SK-N-MC (cell line): Measurements from ENCODE around the gene KLHDC3.
"Not testable (repeated sequence)": the region's sequence is repeated elsewhere in the genome, so short reads cannot be mapped to it uniquely, and the experiment has no call there.

Source experiments
- DNase-seq: peaks from one replicate; pipeline ENCODE4 v3.0.0-alpha.2; 2011; ENCODE audit warnings: low read depth, low spot score
- H3K27ac ChIP-seq: fragments of 200-600 bp; sonication (generic); 2 replicates; pipeline ENCODE4 v1.5.1; 2016; ENCODE audit warnings: mixed run types
- H3K36me3 ChIP-seq: fragments of 200-600 bp; sonication (generic); 2 replicates; pipeline ENCODE4 v1.6.1; 2017; ENCODE audit warnings: antibody characterized with exemption, low read length, mixed read lengths; ENCODE audit not compliant: insufficient read depth
- H3K4me3 ChIP-seq: fragments of 200-600 bp; sonication (generic); 2 replicates; pipeline ENCODE4 v1.5.1; 2016
- H3K9ac ChIP-seq: fragments of 200-600 bp; sonication (generic); 2 replicates; pipeline ENCODE4 v1.8.0; 2017; ENCODE audit warnings: mixed run types, mixed read lengths; ENCODE audit not compliant: insufficient read length
- H3K9me3 ChIP-seq: fragments of 200-600 bp; sonication (generic); 2 replicates; pipeline ENCODE4 v1.6.1; 2017; ENCODE audit warnings: low read depth, mild to moderate bottlenecking, antibody characterized with exemption, low read length, moderate library complexity, mixed read lengths
- EZH2 ChIP-seq: fragments of 200-600 bp; sonication (generic); IDR thresholded peaks from one replicate; pipeline ENCODE4 v1.6.1; 2017; ENCODE audit warnings: antibody characterized with exemption
- FOXP2 ChIP-seq: optimal IDR thresholded peaks from 2 replicates; pipeline ENCODE3; 2011; ENCODE audit warnings: mild to moderate bottlenecking, moderate library complexity; ENCODE audit not compliant: insufficient read depth; ENCODE audit errors: extremely low read length, control extremely low read depth
- POLR2AphosphoS5 ChIP-seq: IDR thresholded peaks from 2 replicates; pipeline ENCODE4 v1.6.1; 2012; ENCODE audit warnings: mild to moderate bottlenecking, low read depth, low read length, borderline replicate concordance

The KLHDC3 gene

DNA sequence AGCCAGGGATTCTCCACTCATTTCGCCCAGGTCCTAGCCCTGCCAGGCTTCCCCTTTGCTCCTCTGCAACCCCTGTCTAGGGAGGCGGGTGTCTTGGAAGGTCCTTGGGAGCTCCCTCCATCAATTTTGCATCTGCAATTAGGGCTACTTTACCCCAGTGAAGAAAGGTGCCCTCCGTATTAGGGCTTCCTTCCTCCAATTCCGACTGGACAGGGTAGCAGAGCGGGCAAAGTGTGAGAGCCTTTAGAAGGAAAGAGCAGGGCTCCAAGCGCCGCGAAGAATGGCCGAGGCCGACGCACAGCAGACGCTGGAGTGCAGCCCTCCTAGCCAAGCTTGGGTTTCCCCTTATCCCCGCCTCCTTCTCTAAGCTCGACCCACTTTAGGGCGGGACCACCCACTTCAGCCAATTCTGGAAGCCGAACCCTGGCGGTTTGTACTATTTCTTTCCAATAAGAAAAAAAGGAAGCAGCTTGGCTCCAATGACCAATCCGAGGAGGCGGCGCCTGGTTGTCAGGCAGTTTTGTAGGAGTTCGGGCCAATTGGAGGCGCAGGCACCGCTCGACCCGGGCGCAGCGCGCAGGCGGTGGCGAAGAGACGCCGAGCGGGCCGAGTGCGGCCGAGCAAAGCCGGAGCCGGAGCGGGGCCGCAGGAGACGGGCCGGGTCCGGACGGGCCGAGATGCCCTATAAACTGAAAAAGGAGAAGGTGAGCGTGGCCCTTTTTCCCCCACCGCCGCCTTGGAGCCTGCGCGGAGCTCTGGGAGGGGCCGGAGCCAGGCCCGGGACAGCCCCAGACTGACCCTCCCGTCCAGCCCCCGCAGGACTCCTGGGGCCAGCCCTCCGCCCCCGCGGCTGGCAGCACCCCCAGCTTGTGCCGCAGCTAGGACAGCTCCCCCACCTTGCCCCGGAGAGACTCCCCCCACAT is 29.8 kb upstream of the KLHDC3 start, which contains the start of gene PPP2R5D:
TSS of gene PPP2R5D (plus strand) at position 570 of the 923 bp plus-strand sequence. CDS start at position 678, 108 bp downstream.
- H3K36me3 ChIP-seq, result peaks cover 2% of the 10 kb centered on the region; the same call in 1 of the 2 replicates
- DNase-seq, result peak; percentile 97
- peak within 1 kb of the TSS; percentile 95 for H3K4me3 ChIP-seq
- TF ChIP-seq EZH2, result no peak
- peak; percentile 97 for TF ChIP-seq POLR2AphosphoS5
- H3K27ac ChIP-seq, result peak within 1 kb of the TSS; percentile 12; the same call in 1 of the 2 replicates
- H3K9me3 ChIP-seq, result no peaks in the 10 kb centered on the region
- H3K9ac ChIP-seq, result peak within 1 kb of the TSS; percentile 96

DNA sequence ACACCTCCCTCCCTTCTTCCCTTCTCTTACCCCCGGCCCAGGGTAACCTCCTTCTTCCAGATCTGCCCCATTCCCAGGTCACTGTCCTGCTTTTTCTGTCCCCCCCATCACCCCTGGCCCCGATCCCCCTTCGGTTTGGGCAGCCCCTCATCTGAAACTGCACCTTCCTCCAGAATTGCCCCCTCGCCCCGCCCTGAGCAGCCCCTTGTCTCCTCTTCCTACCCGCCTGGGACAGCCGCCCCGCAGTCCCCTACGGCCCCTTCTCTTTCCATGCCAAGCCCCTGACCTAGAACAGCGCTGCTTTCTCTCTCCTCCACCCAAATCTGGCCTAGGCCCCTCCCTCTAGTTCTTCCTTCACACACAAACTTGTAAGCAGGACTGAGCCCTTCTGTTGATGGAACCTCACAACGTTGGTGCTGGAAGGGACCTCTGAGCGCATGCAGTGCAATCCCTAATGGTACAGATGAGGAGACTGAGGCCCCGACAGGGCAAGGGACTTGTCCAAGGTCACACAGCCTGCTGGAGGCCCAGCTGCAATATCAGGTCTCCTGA is 29.0 kb upstream of the KLHDC3 start:
- Histone ChIP-seq H3K9ac (peak overlapping the region; percentile 96), H3K9me3 (no peaks in the 10 kb centered on the region), H3K36me3 (peaks cover 9% of the 10 kb centered on the region; the same call in 1 of the 2 replicates), H3K27ac (no peak overlapping the region), H3K4me3 (peak overlapping the region; percentile 95)
- no peak for TF ChIP-seq FOXP2
- TF ChIP-seq EZH2, result no peak
- no peak for TF ChIP-seq POLR2AphosphoS5
- no peak for DNase-seq

DNA sequence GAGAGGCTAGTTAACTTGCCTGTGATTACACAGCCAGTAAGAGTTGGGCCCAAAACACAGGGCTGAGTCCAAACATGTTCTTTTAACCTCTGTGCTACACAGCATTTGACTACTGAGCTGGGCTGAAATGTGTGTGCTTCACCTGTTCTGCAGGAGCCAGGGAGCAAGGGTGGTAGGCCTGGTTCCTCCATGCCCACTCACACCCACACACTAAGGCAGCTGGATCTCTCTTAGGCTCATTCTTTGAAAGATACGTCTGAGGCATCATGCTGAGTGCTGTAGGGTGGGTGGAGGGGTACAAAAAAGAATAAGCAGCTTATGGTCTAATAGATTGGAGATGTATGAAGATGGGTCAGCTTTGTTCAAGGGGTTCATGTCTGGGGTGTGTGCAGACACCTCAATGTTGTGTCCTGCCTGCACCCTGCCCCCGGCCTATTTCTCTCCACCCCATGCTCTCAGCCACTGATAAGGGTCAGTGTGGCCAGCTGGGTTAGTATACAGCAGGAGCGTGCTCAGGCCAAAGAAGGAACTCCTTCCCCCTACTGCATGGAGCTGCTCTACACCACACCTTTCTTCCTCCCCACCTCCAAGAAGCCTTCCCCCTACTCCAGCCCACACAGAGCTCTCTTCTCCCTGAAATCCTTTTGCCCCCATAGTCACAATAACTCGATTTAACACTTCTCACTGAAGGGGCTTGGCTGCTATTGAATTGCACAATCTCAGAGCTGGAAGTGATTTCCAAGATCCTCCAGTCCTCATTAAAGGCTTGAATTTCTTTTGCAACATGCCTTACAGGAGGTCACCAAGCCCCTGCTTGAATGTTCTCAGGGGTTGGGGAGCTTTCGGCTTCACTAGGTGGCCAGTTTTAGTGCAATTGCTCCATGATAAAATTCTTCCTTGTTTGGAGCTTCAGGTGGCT is 26.3 kb upstream of the KLHDC3 start:
- no peak for TF ChIP-seq FOXP2
- TF ChIP-seq EZH2, result no peak
- no peak for TF ChIP-seq POLR2AphosphoS5
- Histone ChIP-seq H3K4me3 (no peak overlapping the region), H3K9ac (no peak overlapping the region), H3K27ac (no peak overlapping the region), H3K36me3 (peaks cover 22% of the 10 kb centered on the region), H3K9me3 (no peaks in the 10 kb centered on the region)
- DNase-seq, result no peak

DNA sequence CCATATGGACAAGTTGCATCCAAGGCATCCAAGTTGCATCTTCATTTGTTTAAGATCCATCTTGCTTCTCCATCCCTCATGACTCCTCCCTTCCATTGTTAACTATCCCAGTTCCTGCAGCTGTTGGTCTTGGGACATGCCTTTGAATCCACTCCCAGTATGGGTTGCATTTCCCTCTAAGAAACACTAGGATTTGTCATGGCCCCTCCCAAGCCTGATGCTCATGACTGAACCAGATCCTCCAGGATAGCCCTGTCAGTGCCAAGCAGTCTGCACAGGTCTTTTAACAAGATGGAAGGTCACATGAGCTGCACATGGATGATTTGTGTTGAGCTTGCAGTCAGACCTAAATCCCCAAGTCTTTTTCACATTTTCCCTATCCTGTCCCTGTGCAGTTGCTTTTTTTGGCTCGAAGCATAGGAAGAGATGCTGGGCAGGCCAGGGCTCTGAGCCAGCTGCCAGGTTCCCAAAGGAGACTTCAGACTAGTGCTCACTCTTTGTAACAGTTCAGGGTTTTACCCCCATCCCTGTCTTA is 25.5 kb upstream of the KLHDC3 start:
- peaks cover 22% of the 10 kb centered on the region for H3K36me3 ChIP-seq
- no peak overlapping the region for H3K4me3 ChIP-seq
- no peak for DNase-seq

DNA sequence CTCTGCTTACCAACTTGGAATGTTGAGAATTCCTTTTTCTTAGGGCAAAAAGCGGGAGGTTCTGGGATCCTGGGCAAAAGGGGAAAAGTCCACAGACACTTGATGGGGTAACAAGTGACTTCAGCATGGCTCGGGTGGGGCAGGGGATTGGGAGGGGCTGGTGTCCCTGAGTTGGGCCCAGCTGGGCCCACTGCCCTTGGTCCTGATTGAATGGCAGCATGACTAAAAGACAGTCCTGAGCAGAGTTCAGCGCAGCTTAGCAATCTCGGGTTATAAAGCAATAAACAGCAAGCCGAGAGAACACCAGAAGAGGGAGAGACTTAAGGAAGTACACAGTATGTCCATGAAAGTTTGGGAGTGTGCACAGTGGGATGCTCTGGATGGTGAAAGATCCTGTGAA is 24.1 kb upstream of the KLHDC3 start:
- no peak overlapping the region for H3K27ac ChIP-seq
- TF ChIP-seq POLR2AphosphoS5, result no peak
- TF ChIP-seq EZH2, result no peak
- TF ChIP-seq FOXP2, result no peak
- DNase-seq, result no peak
- H3K9ac ChIP-seq, result no peak overlapping the region
- H3K4me3 ChIP-seq, result no peak overlapping the region
- H3K9me3 ChIP-seq, result no peaks in the 10 kb centered on the region
- peaks cover 22% of the 10 kb centered on the region for H3K36me3 ChIP-seq

More for the DNA sequence above, 25.5 kb upstream of the KLHDC3 start:
- Histone ChIP-seq H3K27ac (no peak overlapping the region), H3K9me3 (no peaks in the 10 kb centered on the region), H3K9ac (no peak overlapping the region)
- TF ChIP-seq POLR2AphosphoS5 (no peak), FOXP2 (no peak), EZH2 (no peak)

DNA sequence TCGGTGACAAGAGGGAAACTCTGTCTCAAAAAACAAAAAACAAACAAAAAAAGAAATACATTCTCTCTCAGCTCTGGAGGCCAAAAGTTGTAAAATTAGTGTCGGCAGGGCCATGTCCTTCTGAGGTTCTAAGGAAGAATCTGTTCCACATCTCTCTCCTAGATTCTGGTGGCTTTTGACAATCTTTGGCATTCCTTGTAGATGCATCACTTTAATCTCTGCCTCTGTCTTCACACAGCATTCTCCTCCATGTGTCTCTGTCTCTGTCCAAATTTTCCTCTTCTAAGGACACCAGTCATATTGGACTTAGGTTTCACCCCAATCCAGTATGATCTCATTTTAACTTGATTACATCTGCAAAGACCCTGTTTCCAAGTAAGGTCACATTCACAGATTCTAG is 20.6 kb upstream of the KLHDC3 start:
- H3K36me3 ChIP-seq, result peaks cover 22% of the 10 kb centered on the region
- no peak overlapping the region for H3K4me3 ChIP-seq
- no peak overlapping the region for H3K9ac ChIP-seq
- no peaks in the 10 kb centered on the region for H3K9me3 ChIP-seq
- TF ChIP-seq POLR2AphosphoS5 (no peak), FOXP2 (no peak), EZH2 (no peak)
- H3K27ac ChIP-seq, result no peak overlapping the region
- no peak for DNase-seq

DNA sequence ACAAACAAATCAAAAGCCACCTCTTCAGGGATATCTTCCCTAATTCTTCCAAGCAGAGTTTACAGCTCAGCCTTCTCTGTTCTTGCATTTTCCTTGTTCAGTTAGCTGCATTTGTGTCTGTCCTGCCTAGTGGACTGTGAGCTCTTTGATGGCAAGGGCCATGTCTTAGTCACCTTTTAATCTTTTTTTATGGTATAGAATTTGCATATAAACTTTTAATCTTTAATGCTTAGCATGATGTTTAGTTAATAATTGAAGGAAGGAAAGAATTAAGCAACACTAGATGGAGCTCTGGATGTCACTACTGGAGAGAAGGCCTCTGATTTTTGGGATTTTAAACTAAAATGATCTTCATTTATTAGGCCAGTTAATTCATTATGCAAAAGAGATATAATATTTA is 17.5 kb upstream of the KLHDC3 start:
- peak overlapping the region; percentile 73 for H3K27ac ChIP-seq
- H3K9me3 ChIP-seq, result no peaks in the 10 kb centered on the region
- DNase-seq, result no peak
- peaks cover 2% of the 10 kb centered on the region for H3K36me3 ChIP-seq
- TF ChIP-seq POLR2AphosphoS5, result no peak
- TF ChIP-seq EZH2, result no peak
- TF ChIP-seq FOXP2, result no peak
- no peak overlapping the region for H3K9ac ChIP-seq
- H3K4me3 ChIP-seq, result no peak overlapping the region

DNA sequence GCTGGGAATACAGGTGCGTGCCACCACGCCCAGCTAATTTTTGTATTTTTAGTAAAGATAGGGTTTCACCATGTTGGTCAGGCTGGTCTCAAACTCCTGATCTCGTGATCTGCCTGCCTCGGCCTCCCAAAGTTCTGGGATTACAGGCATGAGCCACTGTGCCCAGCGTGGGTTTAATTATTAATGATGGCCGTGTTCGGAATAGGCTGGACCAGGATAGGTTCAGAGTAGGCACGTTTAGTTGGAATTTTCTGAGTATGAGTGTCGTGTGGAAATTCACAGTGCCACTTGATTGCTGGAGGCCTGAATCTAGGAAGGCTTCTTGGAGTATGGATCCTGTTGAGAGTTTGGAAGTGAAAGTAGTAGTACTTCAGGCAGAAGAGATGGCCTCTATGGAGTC is 15.8 kb upstream of the KLHDC3 start:
- not testable (repeated sequence) for H3K36me3 ChIP-seq, DNase-seq, H3K9ac ChIP-seq, H3K4me3 ChIP-seq, H3K27ac ChIP-seq, H3K9me3 ChIP-seq
